Left cardiac atrium (tissue), 4 donors: Measurements from ENCODE around the gene HLA-DRB5. TPM values are rescaled to one million over a fixed set of nuclear protein-coding genes. Genes with fewer than 3 reads are reported as not detected.
"Not testable (repeated sequence)": the region's sequence is repeated elsewhere in the genome, so short reads cannot be mapped to it uniquely, and the experiment has no call there.

ENCODE experiments used
- ATAC-seq, 2 donors: fragments of 200-7000 bp; cut with Tn5 transposase; one replicate each; pipeline ENCODE4 v1.9.1; 2020; ENCODE audit warnings: mild to moderate bottlenecking in 2 of 2, moderate library complexity in 2 of 2
- DNase-seq: peaks from one replicate; pipeline ENCODE4 v3.0.0-alpha.2; 2020
- intact Hi-C, 2 donors: fragments of 100-400 bp; cut with DNase I; formaldehyde crosslinking; loops; one replicate each; pipeline versions ENCODE4 v1.14.1 to v1.15.1; 2022 to 2023
- total RNA-seq, 2 donors: library from RNA; stranded (reverse); fragmentation: NEBNext Ultra II Directional; extraction: Animal tissue kit (Norgen Biotek cat#: 25700); gene quantifications; one replicate each; pipeline ENCODE4 v1.2.1, GENCODE V29; 2021
- donor health status: DM: no; HTN: yes; CAD: no.
- donor health status: DM: no; HTN: yes; CAD: no; lungs with severe emphysema.
- donor health status: DM: yes; HTN: yes; CAD: no.
- donor health status: Dilated cardiomyopathy.

The HLA-DRB5 gene
- total RNA-seq, 2 donors from 2014 or later: 27.1 to 82.9 TPM

- intact Hi-C loops: no loop called here
Measured at GRCh38 chr6:32519118-32519909, 10.8 kb downstream of the HLA-DRB5 start.

GRCh38 chr6:32517654-32518445 lies 12.2 kb downstream of the HLA-DRB5 start:
- DNase-seq (no peak), ATAC-seq (no peak)
- intact Hi-C loops: no loop called here

More at GRCh38 chr6:32519118-32519909, 10.8 kb downstream of the HLA-DRB5 start:
- ATAC-seq (no peak), DNase-seq (no peak)

GRCh38 chr6:32501016-32501415 lies 29.1 kb downstream of the HLA-DRB5 start:
- intact Hi-C loops: no loop called here
- no peak for DNase-seq
- ATAC-seq: no peak

GRCh38 chr6:32492351-32492750 lies 37.7 kb downstream of the HLA-DRB5 start:
- no peak for ATAC-seq
- intact Hi-C loops: no loop called here
- DNase-seq: no peak

GRCh38 chr6:32491700-32492099 lies 38.4 kb downstream of the HLA-DRB5 start:
- intact Hi-C loops: no loop called here
- ATAC-seq (no peak), DNase-seq (no peak)

GRCh38 chr6:32488083-32488482 lies 42.0 kb downstream of the HLA-DRB5 start:
- ATAC-seq (peak; percentile 47 to 55), DNase-seq (no peak)
- intact Hi-C loops: no loop called here

GRCh38 chr6:32484614-32484998 lies 45.5 kb downstream of the HLA-DRB5 start:
- ATAC-seq: no peak
- no peak for DNase-seq
- intact Hi-C loops: no loop called here

GRCh38 chr6:32483968-32484613 lies 46.0 kb downstream of the HLA-DRB5 start:
- ATAC-seq (no peak), DNase-seq (no peak)
- intact Hi-C loops: no loop called here

GRCh38 chr6:32475392-32476206 lies 54.5 kb downstream of the HLA-DRB5 start:
- DNase-seq (no peak), ATAC-seq (no peak)
- intact Hi-C loops: no loop called here

- peak; percentile 96 to 98 for ATAC-seq
- intact Hi-C loops, DNase-seq: not testable (repeated sequence)
Measured at GRCh38 chr6:32473376-32474348, 56.4 kb downstream of the HLA-DRB5 start.

GRCh38 chr6:32472781-32473375 lies 57.2 kb downstream of the HLA-DRB5 start:
- intact Hi-C loops: no loop called here
- ATAC-seq (peak; percentile 40 to 55), DNase-seq (no peak)

GRCh38 chr6:32467743-32468503 lies 62.2 kb downstream of the HLA-DRB5 start:
- DNase-seq, intact Hi-C loops, ATAC-seq: not testable (repeated sequence)

Other genes starting within 250 kb of the HLA-DRB5 start
- gene TSBP1, start 158.4 kb downstream of the HLA-DRB5 start, total RNA-seq: not detected
- gene BTNL2, start 123.1 kb downstream of the HLA-DRB5 start, total RNA-seq: not detected
- 100 to 1,000 TPM in 1 of 2 donors, 10 to 100 TPM in 1; 94.5 to 151 TPM for gene HLA-DRA, start 90.4 kb downstream of the HLA-DRB5 start, total RNA-seq
- gene HLA-DRB1, start 59.6 kb upstream of the HLA-DRB5 start, total RNA-seq: 10 to 100 TPM; 45.9 to 90.4 TPM
- gene HLA-DQA1, start 107.1 kb upstream of the HLA-DRB5 start, total RNA-seq: 1 to 10 TPM; 7.7 to 8.3 TPM
- gene HLA-DQB1, start 136.4 kb upstream of the HLA-DRB5 start, total RNA-seq: 10 to 100 TPM in 1 of 2 donors, 1 to 10 TPM in 1; 4.6 to 15.3 TPM
- 1 to 10 TPM; 1.1 to 3.5 TPM for gene HLA-DQA2, start 211.1 kb upstream of the HLA-DRB5 start, total RNA-seq
- 1 to 10 TPM; 1.3 to 4.1 TPM for gene HLA-DQB2, start 233.2 kb upstream of the HLA-DRB5 start, total RNA-seq